IMR-90 (cell line): ENCODE results near the gene MCM3AP. TPM values are rescaled to one million over a fixed set of nuclear protein-coding genes. Genes with fewer than 3 reads are reported as not detected.

Experiments used
- ATAC-seq: fragments of 200-7000 bp; cut with Tn5 transposase; 2 replicates; pipeline ENCODE4 v1.9.1; 2020; ENCODE audit warnings: low read depth, mild to moderate bottlenecking, moderate library complexity
- BruUV-seq: library from RNA; stranded (reverse); fragments of 400-500 nt; replicated peaks from 2 replicates; lab custom pipeline; 2021; lab: Mats Ljungman, UMichigan
- CTCF ChIA-PET: fragments of 300-600 bp; formaldehyde crosslinking; extraction: SDS; loops from one replicate; lab custom pipeline; 2021; ENCODE audit warnings: antibody characterized with exemption; lab: Yijun Ruan, JAX
- POLR2A ChIA-PET: fragments of 300-600 bp; sonication (Branson Sonifier 250); formaldehyde crosslinking; loops from one replicate; lab custom pipeline; 2022; ENCODE audit warnings: antibody characterized with exemption; ENCODE audit not compliant: unreplicated experiment; lab: Charles Lee
- DNase-seq: peaks from one replicate; pipeline ENCODE4 v3.0.0; 2013
- H2AFZ ChIP-seq: replicated peaks from 2 replicates; pipeline ENCODE3; 2013; ENCODE audit warnings: low read length, mild to moderate bottlenecking; ENCODE audit not compliant: poor library complexity
- H2AK5ac ChIP-seq: 2 replicates; pipeline ENCODE4 v1.6.1; 2013; ENCODE audit warnings: low read depth, low read length, inconsistent platforms
- H2AK9ac ChIP-seq: replicated peaks from 2 replicates; pipeline ENCODE3; 2013; ENCODE audit warnings: mild to moderate bottlenecking, low read depth, low read length, moderate library complexity; ENCODE audit not compliant: poor library complexity
- H2BK120ac ChIP-seq: 2 replicates; pipeline ENCODE4 v1.6.1; 2013; ENCODE audit warnings: low read depth, low read length, inconsistent platforms
- H2BK15ac ChIP-seq: 3 replicates; pipeline ENCODE4 v1.6.1; 2013; ENCODE audit warnings: low read depth, low read length, inconsistent platforms
- H2BK20ac ChIP-seq: 2 replicates; pipeline ENCODE4 v1.6.1; 2013; ENCODE audit warnings: low read depth, mild to moderate bottlenecking, inconsistent platforms, low read length, moderate library complexity
- H2BK5ac ChIP-seq: 2 replicates; pipeline ENCODE4 v1.6.1; 2013; ENCODE audit warnings: mild to moderate bottlenecking, low read depth, low read length, inconsistent platforms; ENCODE audit not compliant: poor library complexity, severe bottlenecking
- H3K14ac ChIP-seq: replicated peaks from 2 replicates; pipeline ENCODE4 v1.6.1; 2013; ENCODE audit warnings: low read depth, low read length, inconsistent platforms
- H3K18ac ChIP-seq: 2 replicates; pipeline ENCODE4 v1.6.1; 2013; ENCODE audit warnings: low read depth, low read length, control low read depth
- H3K23ac ChIP-seq: 2 replicates; pipeline ENCODE4 v1.6.1; 2013; ENCODE audit warnings: low read depth, low read length, inconsistent platforms
- H3K27ac ChIP-seq: 2 replicates; pipeline ENCODE4 v1.5.1; 2013; ENCODE audit warnings: mild to moderate bottlenecking, control low read depth, low read length; ENCODE audit not compliant: insufficient read depth
- H3K27me3 ChIP-seq: 2 replicates; pipeline ENCODE4 v1.6.1; 2013; ENCODE audit warnings: low read length; ENCODE audit not compliant: control insufficient read depth, insufficient read depth
- H3K36me3 ChIP-seq: 2 replicates; pipeline ENCODE4 v1.6.1; 2013; ENCODE audit warnings: low read length, mixed read lengths; ENCODE audit not compliant: control insufficient read depth, insufficient read depth
- H3K4ac ChIP-seq: 2 replicates; pipeline ENCODE4 v1.6.1; 2013; ENCODE audit warnings: low read depth, low read length, inconsistent platforms
- H3K4me1 ChIP-seq: 2 replicates; pipeline ENCODE4 v1.6.1; 2013; ENCODE audit warnings: low read length, mixed read lengths; ENCODE audit not compliant: control insufficient read depth, insufficient read depth
- H3K4me2 ChIP-seq: 2 replicates; pipeline ENCODE4 v1.6.1; 2013; ENCODE audit warnings: low read depth, mild to moderate bottlenecking, control low read depth, low read length, moderate library complexity
- H3K4me3 ChIP-seq: 2 replicates; pipeline ENCODE4 v1.5.1; 2013; ENCODE audit warnings: low read depth, mild to moderate bottlenecking, control low read depth, low read length, moderate library complexity; ENCODE audit not compliant: insufficient read depth
- H3K56ac ChIP-seq: 2 replicates; pipeline ENCODE4 v1.6.1; 2013; ENCODE audit warnings: low read length, inconsistent platforms; ENCODE audit not compliant: insufficient read depth; ENCODE audit errors: extremely low read depth
- H3K79me1 ChIP-seq, 2 experiments: 2 replicates each; pipeline ENCODE4 v1.6.1; 2013; ENCODE audit warnings: low read length in 2 of 2, inconsistent platforms in 1 of 2, low read depth in 1 of 2
- H3K9ac ChIP-seq: 2 replicates; pipeline ENCODE4 v1.6.1; 2013; ENCODE audit warnings: low read depth, low read length, control low read depth
- H3K9me1 ChIP-seq: 2 replicates; pipeline ENCODE4 v1.6.1; 2013; ENCODE audit warnings: low read length, inconsistent platforms; ENCODE audit not compliant: insufficient read depth
- H3K9me3 ChIP-seq: 2 replicates; pipeline ENCODE4 v1.6.1; 2013; ENCODE audit warnings: low read length; ENCODE audit not compliant: control insufficient read depth, insufficient read depth
- H4K20me1 ChIP-seq: 2 replicates; pipeline ENCODE4 v1.6.1; 2013; ENCODE audit warnings: low read length, inconsistent platforms; ENCODE audit not compliant: insufficient read depth
- H4K5ac ChIP-seq: 2 replicates; pipeline ENCODE4 v1.6.1; 2013; ENCODE audit warnings: mild to moderate bottlenecking, low read depth, low read length, control low read depth
- H4K8ac ChIP-seq, 2 experiments: 2 replicates each; pipeline ENCODE4 v1.6.1; 2013; ENCODE audit warnings: low read depth in 2 of 2, low read length in 2 of 2, control low read depth in 1 of 2, inconsistent platforms in 1 of 2
- H4K91ac ChIP-seq: 2 replicates; pipeline ENCODE4 v1.6.1; 2013; ENCODE audit warnings: low read depth, low read length, inconsistent platforms; ENCODE audit not compliant: insufficient read depth
- BHLHE40 ChIP-seq: fragments of 150-350 bp; IDR thresholded peaks from 2 replicates; pipeline ENCODE4 v1.6.1; 2016; ENCODE audit warnings: mild to moderate bottlenecking, low read depth, low read length
- CEBPB ChIP-seq: IDR thresholded peaks from 2 replicates; pipeline ENCODE4 v1.6.1; 2012; ENCODE audit warnings: low read depth, low read length, improper control_type of control experiment
- CHD1 ChIP-seq: IDR thresholded peaks from 2 replicates; pipeline ENCODE4 v1.6.1; 2012; ENCODE audit warnings: low read depth, low read length, improper control_type of control experiment
- CTCF ChIP-seq: conservative IDR thresholded peaks from 2 replicates; pipeline ENCODE4 v1.5.1; 2012; ENCODE audit warnings: mild to moderate bottlenecking, low read depth, low read length, improper control_type of control experiment
- ELK1 ChIP-seq: fragments of 150-350 bp; IDR thresholded peaks from 2 replicates; pipeline ENCODE4 v1.6.1; 2016; ENCODE audit warnings: low read depth, mild to moderate bottlenecking, low read length, moderate library complexity, borderline replicate concordance
- FOS ChIP-seq: fragments of 150-350 bp; IDR thresholded peaks from 2 replicates; pipeline ENCODE4 v1.6.1; 2016; ENCODE audit warnings: low read depth, low read length
- MAFK ChIP-seq: IDR thresholded peaks from 2 replicates; pipeline ENCODE4 v1.6.1; 2012; ENCODE audit warnings: low read depth, low read length, improper control_type of control experiment
- MAZ ChIP-seq: IDR thresholded peaks from 2 replicates; pipeline ENCODE4 v1.6.1; 2012; ENCODE audit warnings: low read depth, mild to moderate bottlenecking, low read length, improper control_type of control experiment, moderate library complexity, borderline replicate concordance
- MXI1 ChIP-seq: IDR thresholded peaks from 2 replicates; pipeline ENCODE4 v1.6.1; 2012; ENCODE audit warnings: low read depth, mild to moderate bottlenecking, low read length, moderate library complexity, borderline replicate concordance
- NFE2L2 ChIP-seq: fragments of 150-350 bp; IDR thresholded peaks from 2 replicates; pipeline ENCODE4 v1.6.1; 2016; ENCODE audit warnings: low read depth, mild to moderate bottlenecking, low read length
- POLR2A ChIP-seq: IDR thresholded peaks from 2 replicates; pipeline ENCODE4 v1.6.1; 2012; ENCODE audit warnings: mild to moderate bottlenecking, low read depth, low read length
- RAD21 ChIP-seq: IDR thresholded peaks from 2 replicates; pipeline ENCODE4 v1.6.1; 2012; ENCODE audit warnings: low read length, improper control_type of control experiment
- RCOR1 ChIP-seq: IDR thresholded peaks from 2 replicates; pipeline ENCODE4 v1.6.1; 2012; ENCODE audit warnings: mild to moderate bottlenecking, low read length, improper control_type of control experiment; ENCODE audit not compliant: insufficient replicate concordance
- RFX5 ChIP-seq: IDR thresholded peaks from 2 replicates; pipeline ENCODE4 v1.8.0; 2012; ENCODE audit warnings: low read depth, mild to moderate bottlenecking, low read length, moderate library complexity
- SMC3 ChIP-seq: fragments of 150-350 bp; IDR thresholded peaks from 2 replicates; pipeline ENCODE4 v1.6.1; 2016; ENCODE audit warnings: low read depth, mild to moderate bottlenecking, antibody characterized with exemption, low read length, moderate library complexity
- USF2 ChIP-seq: fragments of 150-350 bp; IDR thresholded peaks from 2 replicates; pipeline ENCODE4 v1.6.1; 2017; ENCODE audit warnings: mild to moderate bottlenecking, antibody characterized with exemption, low read length, low read depth
- WGBS, 2 experiments: methylation state at CpG; one replicate each; pipeline versions ENCODE4 v1.1.5 to v1.1.7; 2013; ENCODE audit warnings: missing lambda C conversion rate in 2 of 2; ENCODE audit not compliant: insufficient read length in 1 of 2; ENCODE audit errors: extremely low coverage in 2 of 2; 5-methylcytosine and 5-hydroxymethylcytosine counted together
- dilution Hi-C: fragments of 300-500 bp; cut with HindIII; formaldehyde crosslinking; loops from one replicate; pipeline ENCODE4 v1.14.3; 2018; ENCODE audit warnings: low sequenced_read_pairs; ENCODE audit not compliant: unreplicated experiment
- in situ Hi-C: fragments of 300-500 bp; cut with MboI; formaldehyde crosslinking; loops from 3 replicates; pipeline ENCODE4 v1.14.3; 2019; ENCODE audit warnings: low sequenced_read_pairs, inconsistent platforms, mixed read lengths
- intact Hi-C: fragments of 100-400 bp; cut with micrococcal nuclease; formaldehyde crosslinking; loops from 2 replicates; pipeline ENCODE4 v1.10.0; 2022
- polyA plus RNA-seq, 3 experiments: library from polyadenylated mRNA; depleted of rRNA; stranded (reverse); fragments of >200 nt; gene quantifications; 2 replicates each; pipeline ENCODE4 v1.2.3, GENCODE V29; 2012; ENCODE audit warnings: low replicate concordance in 1 of 3
- total RNA-seq: library from RNA; depleted of rRNA; stranded (reverse); fragments of >200 nt; gene quantifications from 2 replicates; pipeline ENCODE4 v1.2.3, GENCODE V29; 2012

The MCM3AP gene
- total and polyA plus RNA-seq, 2 of the 4 experiments (the other 2 are of a cell fraction): 46.5 to 63.1 TPM

- no peak overlapping the region for H2BK5ac ChIP-seq
- in situ Hi-C loops: no loop called here
- H3K36me3 ChIP-seq: peaks cover 9% of the 10 kb centered on the region
- DNase-seq: no peak
- intact Hi-C loops: loop anchor here (10.0 kb wide), 1 partner anchor 353 kb away; no protein-coding TSS in a partner anchor
- POLR2A ChIA-PET: no interaction called here
- no peak overlapping the region for H3K4me3 ChIP-seq
- peaks cover 7% of the 10 kb centered on the region for H3K4me1 ChIP-seq
- H3K56ac ChIP-seq: no peak overlapping the region
- no peak overlapping the region for H4K5ac ChIP-seq
- no peak overlapping the region for H4K8ac ChIP-seq
- BruUV-seq: no TSS peak
- H3K9me3 ChIP-seq: no peaks in the 10 kb centered on the region
- CTCF ChIA-PET: no interaction called here
- H3K27ac ChIP-seq: no peak overlapping the region
- ATAC-seq: no peak
- H3K18ac ChIP-seq: no peak overlapping the region
- dilution Hi-C loops: no loop called here
- no peak for TF ChIP-seq RFX5
- TF ChIP-seq NFE2L2: no peak
- no peak for TF ChIP-seq MXI1
- TF ChIP-seq RAD21: no peak
- TF ChIP-seq MAZ: no peak
- no peak for TF ChIP-seq CEBPB
- no peak for TF ChIP-seq CHD1
- TF ChIP-seq CTCF: no peak
- no peak for TF ChIP-seq POLR2A
- no peak for TF ChIP-seq RCOR1
- TF ChIP-seq MAFK: no peak
- TF ChIP-seq FOS: no peak
- no peak for TF ChIP-seq USF2
- TF ChIP-seq SMC3: no peak
- no peak for TF ChIP-seq BHLHE40
- TF ChIP-seq ELK1: no peak
- no peak overlapping the region for H3K23ac ChIP-seq
- H2BK20ac ChIP-seq: no peak overlapping the region
- 93% methylated on average over 3 of the region's 4 CpGs; no CpG with 5 or more reads in 1 of the 2 experiments for WGBS, 2 experiments
- no peak overlapping the region for H3K4ac ChIP-seq
- no peak overlapping the region for H2BK15ac ChIP-seq
- no peak overlapping the region for H2AK5ac ChIP-seq
- no peak overlapping the region for H2BK120ac ChIP-seq
- H4K20me1 ChIP-seq: peaks cover 2% of the 10 kb centered on the region; the same call in 1 of the 2 replicates
- H3K79me1 ChIP-seq: peaks cover 16 to 59% of the 10 kb centered on the region in 2 experiments
- H3K9me1 ChIP-seq: peaks cover 9% of the 10 kb centered on the region
- H4K91ac ChIP-seq: no peak overlapping the region
- H2AK9ac ChIP-seq: no peak overlapping the region
- no peak overlapping the region for H3K9ac ChIP-seq
- H2AFZ ChIP-seq: no peak overlapping the region
- H3K14ac ChIP-seq: no peak overlapping the region
- H3K27me3 ChIP-seq: no peaks in the 10 kb centered on the region
- H3K4me2 ChIP-seq: no peak overlapping the region
These were observed 42.3 kb upstream of the MCM3AP start for GRCh38 chr21:46327711-46328110.
